Endothelial cell of umbilical vein (primary cell): ENCODE results near the gene COMMD2. TPM values are rescaled to one million over a fixed set of nuclear protein-coding genes. Genes with fewer than 3 reads are reported as not detected.

Experiments
- BruUV-seq: library from RNA; stranded (reverse); fragments of 400-500 nt; replicated peaks from 2 replicates; lab custom pipeline; 2021; lab: Mats Ljungman, UMichigan
- CTCF ChIA-PET: fragments of 300-600, 350-600 bp; sonication (Branson Sonifier 250); formaldehyde crosslinking; loops from one replicate; lab custom pipeline; 2021; ENCODE audit warnings: antibody characterized with exemption, inconsistent platforms; lab: Charles Lee
- POLR2A ChIA-PET: fragments of 300-600, 350-600 bp; sonication (Branson Sonifier 250); formaldehyde crosslinking; loops from one replicate; lab custom pipeline; 2021; ENCODE audit warnings: antibody characterized with exemption, inconsistent platforms; lab: Charles Lee
- DNase-seq: peaks from one replicate; pipeline ENCODE4 v3.0.0-alpha.2; 2011; ENCODE audit warnings: low read depth, low spot score
- FAIRE-seq: peaks from 2 replicates; lab custom pipeline; 2011; peaks lifted over from hg19 to GRCh38; lab: Jason Lieb, UNC
- H2AFZ ChIP-seq: 2 replicates; pipeline ENCODE4 v1.6.0; 2012; ENCODE audit warnings: low read depth, low read length, control low read depth, inconsistent platforms
- H3K27ac ChIP-seq: 2 replicates; pipeline ENCODE4 v1.5.1; 2011; ENCODE audit warnings: low read depth, mild to moderate bottlenecking, control low read depth, low read length, moderate library complexity; ENCODE audit not compliant: insufficient read depth
- H3K27me3 ChIP-seq, 2 experiments: 2 replicates each; pipeline versions ENCODE4 v1.6.0 to v1.6.1; 2011; ENCODE audit warnings: low read length in 2 of 2, mixed read lengths in 1 of 2; ENCODE audit not compliant: control insufficient read depth in 2 of 2, insufficient read depth in 2 of 2
- H3K36me3 ChIP-seq, 2 experiments: 2 replicates in 1 of 2; 3 replicates in 1 of 2; pipeline ENCODE4 v1.5.1; 2011; ENCODE audit warnings: low read length in 2 of 2, mild to moderate bottlenecking in 1 of 2, moderate library complexity in 1 of 2; ENCODE audit not compliant: control insufficient read depth in 2 of 2, insufficient read depth in 2 of 2; ENCODE audit errors: extremely low read depth in 1 of 2
- H3K4me1 ChIP-seq: 3 replicates; pipeline ENCODE4 v1.5.1; 2011; ENCODE audit warnings: mild to moderate bottlenecking, low read length; ENCODE audit not compliant: control insufficient read depth, insufficient read depth; ENCODE audit errors: extremely low read depth
- H3K4me2 ChIP-seq: 2 replicates; pipeline ENCODE4 v1.6.1; 2011; ENCODE audit warnings: low read length, control low read depth, mixed read lengths; ENCODE audit not compliant: insufficient read depth
- H3K4me3 ChIP-seq, 3 experiments: fragments of 200-600 bp in 1 of 3; sonication (generic), shearing (Covaris generic) in 1 of 3; replicated peaks in 1 of 3; 2 replicates each; pipeline ENCODE4 v1.5.1; 2011 to 2016; ENCODE audit warnings: control low read depth in 3 of 3, low read length in 3 of 3, mild to moderate bottlenecking in 2 of 3, inconsistent platforms in 1 of 3, low read depth in 1 of 3, moderate library complexity in 1 of 3; ENCODE audit not compliant: insufficient read depth in 1 of 3
- H3K79me2 ChIP-seq: 2 replicates; pipeline ENCODE4 v1.6.0; 2012; ENCODE audit warnings: low read length, inconsistent platforms; ENCODE audit not compliant: control insufficient read depth, insufficient read depth
- H3K9ac ChIP-seq: replicated peaks from 2 replicates; pipeline ENCODE3; 2011; ENCODE audit warnings: low read length, control low read depth; ENCODE audit not compliant: insufficient read depth; ENCODE audit errors: extremely low read depth
- H3K9me1 ChIP-seq: replicated peaks from 3 replicates; pipeline ENCODE4 v1.6.0; 2011; ENCODE audit warnings: mild to moderate bottlenecking, low read length; ENCODE audit not compliant: control insufficient read depth, insufficient read depth; ENCODE audit errors: extremely low read depth
- H3K9me3 ChIP-seq: replicated peaks from 2 replicates; pipeline ENCODE4 v1.5.1; 2012; ENCODE audit warnings: low read length, inconsistent platforms; ENCODE audit not compliant: control insufficient read depth, insufficient read depth
- H4K20me1 ChIP-seq: replicated peaks from 2 replicates; pipeline ENCODE3; 2011; ENCODE audit warnings: mild to moderate bottlenecking, low read length; ENCODE audit not compliant: control insufficient read depth, insufficient read depth; ENCODE audit errors: extremely low read depth
- FOS ChIP-seq: IDR thresholded peaks from 2 replicates; pipeline ENCODE4 v1.6.1; 2011; ENCODE audit warnings: mild to moderate bottlenecking, low read length, moderate library complexity, borderline replicate concordance; ENCODE audit not compliant: insufficient read depth
- GATA2 ChIP-seq: IDR thresholded peaks from 2 replicates; pipeline ENCODE4 v1.7.0; 2011; ENCODE audit warnings: low read depth, mild to moderate bottlenecking, moderate library complexity, mixed read lengths, low read length; ENCODE audit not compliant: insufficient read length, insufficient read depth
- POLR2AphosphoS5 ChIP-seq: IDR thresholded peaks from 2 replicates; pipeline ENCODE4 v1.6.1; 2012; ENCODE audit warnings: low read depth, mild to moderate bottlenecking, control low read depth, low read length, moderate library complexity; ENCODE audit not compliant: insufficient read depth
- dilution Hi-C: fragments of 300-500 bp; cut with MboI; formaldehyde crosslinking; loops from one replicate; pipeline ENCODE4 v1.15.0; 2019; ENCODE audit warnings: low sequenced_read_pairs; ENCODE audit not compliant: extremely low pct_ligation_motif_present
- intact Hi-C: fragments of 100-400 bp; cut with micrococcal nuclease; formaldehyde crosslinking; loops from one replicate; pipeline ENCODE4 v1.10.0; 2022
- polyA plus RNA-seq, 4 experiments: library from polyadenylated mRNA; depleted of rRNA in 3 of 4; stranded (reverse) in 3 of 4; unstranded in 1 of 4; fragments of >200 nt; gene quantifications; 2 replicates each; pipeline versions ENCODE4 v1.2.1 to v1.2.3, GENCODE V29; 2011 to 2012; ENCODE audit warnings: missing spikeins in 1 of 4
- total RNA-seq: library from RNA; stranded (reverse); gene quantifications from 2 replicates; pipeline ENCODE4 v1.2.3, GENCODE V29; 2021
- TF ChIP-seq, protein P1 (sequence below), 2 donors: IDR thresholded peaks; 1 replicate in 1 of 2; 2 replicates in 1 of 2; pipeline ENCODE4 v1.5.1; 2011; ENCODE audit warnings: low read length in 2 of 2, mild to moderate bottlenecking in 2 of 2, moderate library complexity in 2 of 2, control low read depth in 1 of 2, inconsistent platforms in 1 of 2, low read depth in 1 of 2; ENCODE audit not compliant: insufficient read depth in 1 of 2; ENCODE audit errors: extremely low read depth in 1 of 2

The COMMD2 gene
- total and polyA plus RNA-seq, 2 donors (not counting 3 experiments of a cell fraction or from before 2014, with no cell fraction given) = 18.3 to 51.0 TPM

DNA sequence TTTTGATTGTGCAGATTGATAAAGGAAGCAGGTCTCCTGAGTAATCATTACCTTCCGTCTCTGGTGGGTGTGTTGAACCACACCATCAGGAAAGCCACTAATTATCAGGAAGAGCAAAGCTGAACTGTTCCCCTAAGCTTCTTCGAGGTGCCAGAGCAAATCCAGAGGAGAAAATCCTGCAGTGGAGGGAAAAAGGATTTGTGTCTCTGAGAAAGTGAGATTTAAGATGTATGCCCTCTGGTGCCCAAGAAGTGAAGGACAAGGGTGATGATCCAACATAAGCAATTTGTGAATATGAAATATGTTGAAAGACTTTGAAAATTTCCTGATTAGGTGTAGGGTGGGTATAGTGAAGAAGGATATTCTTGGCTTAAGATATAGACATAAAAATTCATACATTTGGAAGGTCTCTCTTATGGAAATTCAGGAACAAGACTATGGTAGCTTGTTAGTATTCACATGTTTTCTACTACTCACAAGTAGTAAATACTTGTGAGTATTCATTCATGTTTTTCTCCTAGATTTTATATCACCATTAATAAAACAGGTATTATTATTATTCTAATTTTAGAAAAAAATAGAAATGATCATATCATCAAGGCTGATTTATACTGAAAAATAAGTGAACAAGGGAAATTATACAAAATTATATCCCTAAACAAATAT is 34.8 kb downstream of the COMMD2 start:
- Histone ChIP-seq H3K36me3 (no peaks in the 10 kb centered on the region), H3K9ac (no peak overlapping the region), H3K27ac (no peak overlapping the region), H4K20me1 (no peaks in the 10 kb centered on the region), H3K79me2 (no peaks in the 10 kb centered on the region), H3K9me3 (peaks cover 2% of the 10 kb centered on the region), H3K4me1 (peaks cover 15% of the 10 kb centered on the region), H3K27me3 (no peaks in the 10 kb centered on the region), H3K9me1 (no peaks in the 10 kb centered on the region), H3K4me3 (no peak overlapping the region), H3K4me2 (peak overlapping the region; percentile 34), H2AFZ (peak overlapping the region; percentile 96)
- FAIRE-seq (peak; percentile 81), DNase-seq (peak; percentile 87)
- intact Hi-C loops (loop anchor here (1.0 kb wide), 6 partner anchors 59 to 223 kb away; partner anchors contain the start of gene WWTR1), dilution Hi-C loops (no loop called here)
- CTCF ChIA-PET = interaction anchor here (0.6 to 3.9 kb wide), 55 partner anchors 8 to 228 kb away, joined by 3 to 66 read pairs (median 5); partner anchors contain the start of genes COMMD2 and WWTR1
- no TSS peak for BruUV-seq
- POLR2A ChIA-PET = interaction anchor here (1.1 kb wide), 1 partner anchor 60 kb away, joined by 5 read pairs; the partner anchor contains the start of gene WWTR1
- TF ChIP-seq, protein P1, sequence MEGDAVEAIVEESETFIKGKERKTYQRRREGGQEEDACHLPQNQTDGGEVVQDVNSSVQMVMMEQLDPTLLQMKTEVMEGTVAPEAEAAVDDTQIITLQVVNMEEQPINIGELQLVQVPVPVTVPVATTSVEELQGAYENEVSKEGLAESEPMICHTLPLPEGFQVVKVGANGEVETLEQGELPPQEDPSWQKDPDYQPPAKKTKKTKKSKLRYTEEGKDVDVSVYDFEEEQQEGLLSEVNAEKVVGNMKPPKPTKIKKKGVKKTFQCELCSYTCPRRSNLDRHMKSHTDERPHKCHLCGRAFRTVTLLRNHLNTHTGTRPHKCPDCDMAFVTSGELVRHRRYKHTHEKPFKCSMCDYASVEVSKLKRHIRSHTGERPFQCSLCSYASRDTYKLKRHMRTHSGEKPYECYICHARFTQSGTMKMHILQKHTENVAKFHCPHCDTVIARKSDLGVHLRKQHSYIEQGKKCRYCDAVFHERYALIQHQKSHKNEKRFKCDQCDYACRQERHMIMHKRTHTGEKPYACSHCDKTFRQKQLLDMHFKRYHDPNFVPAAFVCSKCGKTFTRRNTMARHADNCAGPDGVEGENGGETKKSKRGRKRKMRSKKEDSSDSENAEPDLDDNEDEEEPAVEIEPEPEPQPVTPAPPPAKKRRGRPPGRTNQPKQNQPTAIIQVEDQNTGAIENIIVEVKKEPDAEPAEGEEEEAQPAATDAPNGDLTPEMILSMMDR (IDR thresholded peaks at IDR 0.05; ENCODE audit: extremely low read depth in 1 of 2, insufficient read depth in 1 of 2, low read depth in 1 of 2, low read length in 2 of 2) = peak; percentile 54 to 58
- TF ChIP-seq FOS = no peak

DNA sequence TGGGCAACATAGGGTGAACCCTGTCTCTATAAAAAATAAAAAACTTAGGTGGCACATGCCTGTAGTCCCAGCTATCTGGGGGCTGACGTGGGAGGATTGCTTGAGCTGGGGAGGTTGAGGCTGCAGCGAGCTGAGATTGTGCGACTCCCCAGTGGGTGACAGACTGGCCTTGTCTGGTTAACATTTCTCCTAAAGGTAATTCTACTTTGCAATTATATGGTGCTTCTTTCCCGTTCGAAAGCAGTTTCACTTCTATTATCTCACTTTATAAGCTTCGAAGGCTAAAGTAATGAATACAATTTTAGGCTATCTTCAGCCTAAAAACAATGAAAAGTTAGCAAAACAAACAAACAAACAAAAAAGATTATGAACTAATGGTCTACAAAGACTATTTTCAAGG is 35.3 kb downstream of the COMMD2 start:
- FAIRE-seq = no peak
- Histone ChIP-seq H3K27me3 (no peaks in the 10 kb centered on the region), H3K9ac (no peak overlapping the region), H3K9me1 (no peaks in the 10 kb centered on the region), H3K4me2 (peak overlapping the region; percentile 34), H3K4me1 (peaks cover 15% of the 10 kb centered on the region), H2AFZ (peak overlapping the region; percentile 96), H3K4me3 (no peak overlapping the region), H3K9me3 (peaks cover 2% of the 10 kb centered on the region), H3K27ac (no peak overlapping the region), H4K20me1 (no peaks in the 10 kb centered on the region), H3K36me3 (no peaks in the 10 kb centered on the region), H3K79me2 (no peaks in the 10 kb centered on the region)
- ChIA-PET CTCF (interaction anchor here (0.6 to 3.9 kb wide), 54 partner anchors 9 to 228 kb away, joined by 3 to 66 read pairs (median 5); partner anchors contain the start of genes COMMD2 and WWTR1), POLR2A (interaction anchor here (1.1 kb wide), 1 partner anchor 59 kb away, joined by 5 read pairs; the partner anchor contains the start of gene WWTR1)
- TF ChIP-seq POLR2AphosphoS5 (no peak), GATA2 (no peak)
- intact Hi-C loops (loop anchor here (1.0 kb wide), 6 partner anchors 59 to 223 kb away; partner anchors contain the start of gene WWTR1), dilution Hi-C loops (no loop called here)
- no TSS peak for BruUV-seq
- DNase-seq = no peak
